HG02943 (cell line): ENCODE results near the gene THAP11.

Experiments
- ATAC-seq: cut with Tn5 transposase; IDR thresholded peaks from one replicate; pipeline ENCODE4 v1.9.1; 2021; ENCODE audit warnings: mild to moderate bottlenecking, low read depth, moderate library complexity; ENCODE audit not compliant: unreplicated experiment

The THAP11 gene

GRCh38 chr16:67841816-67842508 is at the start of gene THAP11:
THAP11 (plus strand) TSS chr16:67842320; CDS start chr16:67842555, 235 bp downstream.
- ATAC-seq = peak; percentile 51

GRCh38 chr16:67796099-67796718 is 45.9 kb upstream of the THAP11 start:
- ATAC-seq = no peak

DNA sequence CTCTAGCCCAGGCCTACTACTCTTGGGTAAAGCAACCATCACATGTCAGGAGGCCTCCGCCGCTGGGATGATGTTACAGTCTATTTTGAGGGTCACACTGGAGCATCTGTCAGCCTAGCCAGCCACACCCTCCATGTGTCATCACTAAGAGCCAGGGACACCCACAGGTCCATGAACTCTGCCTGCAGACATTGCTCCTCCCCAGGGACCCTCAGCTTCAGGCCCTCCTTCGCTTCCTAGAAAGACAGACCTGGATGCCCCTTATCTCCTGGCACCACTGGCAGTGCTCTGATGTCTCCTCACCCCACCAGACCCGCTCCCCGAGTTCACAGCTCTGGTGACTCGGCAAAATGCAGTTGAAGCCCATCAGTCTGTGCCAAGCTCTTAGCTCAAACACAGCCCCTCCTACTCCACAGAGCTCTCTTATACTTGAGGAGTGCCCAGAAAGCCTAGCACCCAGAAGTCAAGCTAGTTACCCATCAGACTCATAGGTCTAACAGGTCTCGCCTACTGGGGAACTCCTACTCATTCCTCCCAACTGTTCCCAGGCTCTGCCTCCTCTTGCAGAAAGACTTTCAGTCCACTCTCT is 41.7 kb upstream of the THAP11 start:
- ATAC-seq = no peak

GRCh38 chr16:67801241-67801640 is 40.9 kb upstream of the THAP11 start:
- no peak for ATAC-seq

GRCh38 chr16:67801883-67802282 is 40.2 kb upstream of the THAP11 start:
- no peak for ATAC-seq

DNA sequence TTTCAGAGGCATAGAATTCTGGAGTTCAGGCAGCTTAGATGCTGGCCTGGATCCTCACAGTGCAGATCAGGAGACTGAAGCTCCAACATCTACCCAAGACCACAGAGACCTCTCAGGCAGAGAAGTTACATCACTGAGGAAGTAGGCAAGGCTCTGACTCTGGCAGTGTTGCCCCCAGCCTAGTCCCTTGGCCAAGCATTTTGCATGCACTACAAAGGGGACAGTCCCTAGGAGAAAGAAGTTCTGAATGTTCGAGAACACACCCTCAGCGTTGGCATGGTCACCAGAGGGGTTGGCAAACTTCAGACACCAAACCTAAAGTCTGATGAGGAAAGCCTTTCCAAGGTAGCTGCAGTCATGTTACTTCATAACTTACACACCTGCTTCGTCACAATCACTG is 38.2 kb upstream of the THAP11 start:
- ATAC-seq = no peak

DNA sequence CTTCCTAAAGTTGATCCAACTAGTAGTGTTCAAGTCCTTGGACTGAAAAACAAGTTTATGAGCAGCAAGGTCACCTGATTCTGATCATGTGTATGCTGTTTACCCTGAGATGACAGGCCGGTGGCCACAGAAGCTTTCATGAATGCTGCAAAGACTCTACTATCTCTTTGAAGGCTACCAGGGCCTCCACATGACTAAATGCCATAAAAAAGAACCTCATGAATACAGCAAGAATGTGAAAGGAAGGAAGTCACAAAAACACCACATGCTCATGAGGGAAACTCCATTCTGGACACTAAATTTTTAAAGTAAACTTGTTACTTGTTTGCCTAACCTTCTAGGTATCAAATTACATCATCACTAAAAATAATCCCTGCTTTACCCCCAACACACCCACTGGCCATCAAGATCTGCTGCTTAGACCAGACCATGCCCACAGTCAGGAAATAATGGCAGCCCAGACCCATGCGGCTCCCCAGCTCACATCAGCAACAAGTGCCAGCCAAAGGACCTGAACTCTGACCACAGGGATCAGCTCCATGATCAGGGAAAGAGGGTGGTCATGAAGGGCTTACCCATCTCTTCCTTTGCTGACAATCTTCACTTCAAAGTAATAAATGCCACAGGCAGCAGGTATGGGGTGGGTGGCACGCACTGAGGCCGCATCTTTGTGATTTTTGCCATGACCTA is 37.1 kb upstream of the THAP11 start:
- ATAC-seq = no peak

DNA sequence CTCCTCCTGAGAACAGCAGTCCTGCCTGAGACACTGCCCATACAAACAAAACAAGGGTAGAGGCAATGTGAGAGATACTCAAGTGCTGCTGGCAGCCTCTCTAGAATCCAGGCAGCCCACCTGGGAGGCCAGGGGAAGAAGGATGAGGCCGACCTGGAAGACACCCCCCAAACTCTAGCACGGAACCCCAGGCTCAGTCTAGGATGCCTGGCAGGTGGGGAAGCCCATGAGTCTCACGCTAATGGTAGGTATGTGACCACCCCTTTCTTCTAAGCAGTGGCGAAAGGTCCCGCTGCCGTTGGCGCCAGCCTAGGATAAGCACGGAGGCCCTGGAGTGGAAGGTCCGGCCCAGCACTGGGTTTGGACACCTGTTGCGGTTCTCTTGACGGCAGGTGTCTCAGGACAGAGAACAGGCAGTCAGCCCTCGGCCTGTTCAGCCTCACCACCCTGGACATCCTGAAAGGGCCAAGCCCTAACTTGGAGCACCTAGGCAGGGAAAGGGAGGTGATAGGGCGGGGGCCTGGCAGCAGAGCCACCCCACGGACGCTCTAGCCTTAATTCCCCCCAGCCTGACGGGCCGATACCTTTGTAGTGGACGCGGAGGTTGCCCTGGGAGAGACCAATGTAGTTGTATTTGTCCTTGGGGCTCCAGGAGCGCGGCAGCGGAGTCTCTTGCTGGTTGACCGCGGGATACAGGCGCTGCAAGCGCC is 36.2 kb upstream of the THAP11 start:
- peak; percentile 5 for ATAC-seq

DNA sequence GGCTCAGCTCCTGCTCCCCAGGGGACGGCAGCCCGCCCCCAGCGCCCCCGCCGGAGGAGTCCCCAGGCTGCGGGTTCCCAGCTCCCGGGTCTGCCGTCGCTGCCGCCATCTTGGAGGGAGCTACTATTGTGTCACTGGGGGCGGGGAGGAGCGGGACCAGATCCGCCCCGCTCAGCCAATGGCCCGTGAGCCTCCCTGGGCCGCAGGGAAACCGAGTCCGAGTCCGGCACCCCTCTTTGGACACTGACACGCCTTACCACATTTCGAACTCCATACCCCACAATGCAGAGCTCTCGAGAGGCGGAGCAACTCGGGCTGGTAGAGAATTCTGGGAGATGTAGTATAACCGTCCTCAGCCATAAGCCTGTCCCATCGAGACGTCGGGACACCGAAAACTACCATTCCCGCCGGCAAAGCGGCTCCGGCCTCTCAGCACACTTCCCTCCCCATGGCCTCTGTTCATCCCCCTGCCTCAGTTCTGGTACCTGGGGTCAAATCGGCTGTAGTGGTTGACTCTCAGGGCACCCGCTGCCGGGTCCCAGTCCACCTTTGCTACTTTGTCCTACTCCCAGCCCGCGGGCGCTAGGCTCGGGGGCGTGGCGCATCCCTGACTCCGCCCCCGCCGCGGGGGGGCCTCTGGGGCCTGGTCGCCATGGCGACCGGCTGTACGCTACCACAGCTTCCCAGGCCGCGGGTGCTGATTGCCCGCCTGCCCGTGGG is 35.5 kb upstream of the THAP11 start, which contains the start of the genes RANBP10 and TSNAXIP1:
TSS of gene RANBP10 (minus strand) at position 133 of the 720 bp plus-strand sequence. CDS start at position 109, 24 bp downstream.
TSS of gene TSNAXIP1 (plus strand) at position 462 of the 720 bp plus-strand sequence. CDS start 261 bp downstream, outside the sequence.
- peak; percentile 87 for ATAC-seq

DNA sequence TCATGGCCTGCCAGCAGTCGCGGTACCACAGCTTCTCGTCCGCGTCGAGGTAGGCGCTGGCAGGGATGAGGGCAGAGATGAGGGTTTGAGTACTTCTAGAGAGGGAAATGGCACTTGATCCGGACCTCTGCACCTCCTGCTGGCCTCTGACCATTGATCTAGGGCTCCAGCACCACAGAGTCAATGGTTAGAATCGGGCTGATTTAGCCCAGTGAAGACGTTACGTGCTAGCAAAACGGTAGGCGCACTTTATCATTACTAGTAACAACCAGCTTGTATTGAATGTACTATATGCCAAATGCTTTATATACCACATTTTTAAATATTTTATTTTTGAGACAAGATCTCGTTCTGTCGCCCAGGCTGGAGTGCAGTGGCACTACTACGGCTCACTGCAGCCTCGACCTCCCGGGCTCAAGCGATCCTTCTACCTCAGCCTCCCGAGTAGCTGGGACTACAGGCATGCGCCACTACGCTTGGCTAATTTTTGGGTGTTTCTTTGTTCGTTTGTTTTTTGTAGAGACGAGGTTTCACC is 34.9 kb upstream of the THAP11 start:
- no peak for ATAC-seq

DNA sequence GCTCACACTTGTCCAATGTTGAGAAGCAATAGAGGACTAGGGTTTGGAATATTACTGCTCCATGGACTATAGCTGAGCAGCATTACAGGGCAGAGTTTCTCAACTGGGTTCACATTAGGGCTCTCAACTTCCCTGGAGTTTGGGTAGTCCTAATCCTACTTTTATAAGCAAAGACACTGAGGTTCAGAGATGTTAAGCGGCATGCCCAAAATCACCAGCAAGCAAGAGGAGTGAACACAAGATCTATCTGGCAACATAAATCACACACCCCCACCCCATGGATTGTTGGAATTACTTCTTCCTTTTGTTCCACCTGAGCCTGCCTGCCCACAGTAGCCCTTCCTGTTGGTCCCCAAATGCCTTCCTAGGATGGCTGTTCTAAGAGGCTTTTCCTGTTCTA is 30.2 kb upstream of the THAP11 start:
- no peak for ATAC-seq

DNA sequence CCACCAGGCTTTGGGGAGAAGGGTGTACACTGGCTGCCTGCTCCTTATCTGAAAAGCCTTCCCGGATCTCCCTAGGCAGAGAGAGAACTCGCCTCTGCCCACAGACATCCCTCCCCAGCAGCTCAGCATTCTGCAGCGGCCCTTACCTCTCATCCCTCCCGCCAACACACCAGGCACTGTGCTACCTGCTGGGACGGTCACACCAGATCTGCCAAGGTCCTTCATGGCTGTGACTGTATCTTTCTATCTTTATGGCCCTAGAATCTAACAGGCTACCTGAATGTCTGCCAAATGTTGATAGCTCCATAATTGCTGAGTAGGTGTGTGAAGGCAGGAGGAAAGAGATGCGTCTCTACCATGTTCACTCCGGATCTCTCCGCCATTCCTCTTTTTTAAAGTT is 27.6 kb upstream of the THAP11 start:
- no peak for ATAC-seq

DNA sequence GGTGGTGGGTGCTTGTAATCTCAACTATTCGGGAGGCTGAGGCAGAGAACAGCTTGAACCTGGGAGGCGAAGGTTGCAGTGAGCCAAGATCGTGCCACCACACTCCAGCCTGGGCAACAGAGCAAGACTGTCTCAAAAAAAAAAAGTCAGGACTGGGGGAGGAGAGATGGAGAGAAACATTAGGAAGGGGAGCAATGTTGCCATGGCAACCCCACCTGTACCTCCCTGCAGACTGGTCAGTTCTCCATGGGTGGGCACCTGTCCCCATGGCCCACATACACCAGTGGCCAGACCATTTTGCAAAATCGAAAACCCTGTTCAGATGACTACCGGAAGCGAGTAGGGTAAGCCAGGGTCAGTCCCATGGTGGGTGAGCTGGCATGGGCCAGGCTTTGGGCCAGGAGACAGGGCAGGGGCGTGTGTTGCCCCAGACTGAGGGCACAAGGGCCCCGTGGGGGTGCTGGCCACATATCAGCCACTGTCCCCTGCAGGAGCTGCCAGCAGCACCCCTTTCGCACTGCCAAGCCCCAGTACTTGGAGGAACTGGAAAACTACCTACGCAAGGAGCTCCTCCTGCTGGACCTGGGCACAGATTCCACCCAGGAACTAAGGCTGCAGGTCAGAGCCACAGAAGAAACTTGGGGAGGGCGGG is 21.4 kb upstream of the THAP11 start:
- no peak for ATAC-seq

DNA sequence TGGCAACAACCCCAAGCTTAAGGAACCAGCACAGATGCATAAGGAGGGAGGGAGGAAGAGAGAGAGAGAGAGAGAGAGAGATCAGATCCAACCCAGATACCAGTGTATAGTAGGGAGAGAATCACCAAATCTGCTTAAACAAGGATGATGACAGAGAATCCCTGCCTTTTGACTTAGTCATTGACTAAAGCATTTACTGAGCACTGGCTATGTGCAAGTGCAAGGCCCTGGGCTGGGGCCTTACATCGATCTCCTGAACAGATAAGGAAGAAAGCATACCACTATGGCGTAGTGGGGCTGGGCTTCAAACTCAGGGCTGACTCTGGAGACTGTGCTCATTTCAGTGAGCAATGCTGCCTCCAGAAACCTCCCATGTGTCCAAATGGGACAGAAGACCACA is 19.6 kb upstream of the THAP11 start:
- no peak for ATAC-seq

GRCh38 chr16:67825119-67825518 is 17.0 kb upstream of the THAP11 start:
- no peak for ATAC-seq

DNA sequence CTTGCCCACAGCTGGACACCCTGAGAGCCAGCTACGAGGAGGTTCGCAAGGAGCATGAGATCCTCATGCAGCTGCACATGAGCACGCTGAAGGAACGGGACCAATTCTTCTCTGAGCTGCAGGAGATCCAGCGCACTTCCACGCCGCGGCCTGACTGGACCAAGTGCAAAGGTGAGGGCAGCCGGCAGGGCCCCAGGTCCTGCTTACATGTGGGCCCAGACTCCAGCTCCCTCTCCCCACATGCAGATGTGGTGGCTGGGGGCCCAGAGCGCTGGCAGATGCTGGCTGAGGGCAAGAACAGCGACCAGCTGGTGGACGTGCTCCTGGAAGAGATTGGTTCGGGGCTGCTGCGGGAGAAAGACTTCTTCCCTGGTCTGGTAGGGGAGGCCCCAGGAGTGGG is 16.2 kb upstream of the THAP11 start:
- no peak for ATAC-seq

DNA sequence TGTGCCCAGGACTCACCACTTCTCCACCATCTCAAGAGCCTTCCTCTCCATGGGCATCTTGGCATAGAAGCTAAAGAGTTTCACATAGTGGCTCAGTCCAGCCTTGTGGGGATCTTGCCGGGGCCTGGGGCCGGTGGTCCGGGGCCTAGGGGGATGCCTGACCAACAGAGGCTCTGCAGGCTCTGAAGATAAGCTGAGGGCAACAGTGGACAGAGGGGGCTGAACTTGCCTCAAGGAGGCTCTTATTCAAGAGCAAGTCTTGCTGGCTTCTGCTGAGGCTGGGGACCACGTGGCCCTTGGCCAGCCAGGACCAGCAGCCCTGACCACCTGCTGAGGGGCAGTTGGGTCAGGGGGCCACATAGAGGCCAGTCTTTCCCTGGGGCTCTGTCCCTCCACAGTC is 13.5 kb upstream of the THAP11 start:
- ATAC-seq = no peak

DNA sequence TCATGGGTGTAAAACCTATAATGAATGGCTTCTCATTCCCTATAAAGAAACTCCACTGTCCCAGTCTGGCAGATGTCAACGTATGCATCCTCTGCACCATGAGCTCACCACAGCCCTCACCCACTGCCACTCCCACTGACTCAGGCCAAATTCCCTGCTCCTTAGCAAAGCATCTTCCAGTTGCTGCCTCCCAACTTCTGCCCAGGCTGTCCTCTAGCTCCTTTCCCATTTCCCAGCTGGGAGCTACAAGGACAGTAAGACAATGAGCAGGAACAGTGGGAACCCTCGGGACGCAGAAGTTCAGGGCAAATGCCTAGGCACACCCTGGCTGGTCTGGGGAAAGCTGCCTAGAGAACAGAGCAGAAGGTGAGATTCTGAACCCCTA is 9.1 kb upstream of the THAP11 start:
- ATAC-seq = no peak
